GM19240 (cell line): ENCODE data around the gene PRG2.
A peak's percentile ranks its signal among the peaks of the same experiment; 100 is the strongest.
"Not testable (repeated sequence)": the region's sequence is repeated elsewhere in the genome, so short reads cannot be mapped to it uniquely, and the experiment has no call there.

Source experiments
- DNase-seq: peaks from one replicate; pipeline ENCODE4 v3.0.0; 2011; ENCODE audit warnings: low spot score; ENCODE audit not compliant: insufficient read length

The PRG2 gene

DNA sequence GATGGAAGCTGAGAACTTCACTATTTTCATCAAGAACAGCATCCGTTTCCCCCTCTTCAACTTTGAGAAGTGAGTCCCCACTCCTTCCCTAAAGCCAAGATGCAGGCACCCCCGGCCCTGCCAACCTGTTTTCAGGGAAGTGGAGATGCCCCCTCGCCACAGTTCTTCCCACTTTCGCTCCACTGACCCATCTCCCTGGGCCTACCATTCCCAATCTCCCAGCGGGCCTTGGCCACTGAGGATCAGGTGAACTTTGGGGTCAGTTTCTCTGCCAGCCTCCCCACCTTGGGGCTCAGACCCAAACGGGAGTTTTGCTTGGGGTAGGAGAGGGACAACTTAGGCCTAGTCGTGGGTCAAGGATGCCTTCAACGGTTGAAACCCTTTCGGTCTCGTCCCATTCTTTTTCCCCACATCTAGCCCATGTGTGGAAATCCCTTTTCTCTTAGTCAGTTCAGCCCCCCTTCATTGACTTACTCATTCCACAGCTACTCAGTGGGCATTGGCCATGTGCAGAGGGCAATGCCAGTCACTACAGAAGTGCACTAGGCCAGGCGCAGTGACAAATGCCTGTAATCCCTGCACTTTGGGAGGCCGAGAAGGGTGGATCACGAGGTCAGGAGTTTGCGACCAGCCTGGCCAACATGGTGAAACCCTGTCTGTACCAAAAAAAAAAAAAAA is 41.7 kb downstream of the PRG2 start:
- DNase-seq, result no peak

DNA sequence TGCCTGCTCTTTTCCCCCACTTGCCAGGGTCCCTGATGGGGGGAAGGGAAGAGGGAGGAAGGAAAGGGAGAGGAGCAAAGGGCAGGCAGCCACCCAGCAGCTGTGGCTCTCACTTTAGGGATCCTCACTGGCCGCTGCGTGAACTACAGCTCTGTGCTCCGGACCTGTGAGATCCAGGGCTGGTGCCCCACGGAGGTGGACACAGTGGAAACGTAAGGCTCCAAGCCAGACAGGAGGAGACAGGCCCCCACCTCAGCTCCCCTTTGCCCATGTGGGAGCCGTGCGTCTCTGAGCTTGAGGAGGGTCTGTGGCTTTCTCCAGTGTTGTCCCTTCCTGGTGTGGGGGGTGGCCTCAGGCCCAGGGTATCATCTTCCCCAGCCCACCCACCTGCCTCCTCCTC is 42.4 kb downstream of the PRG2 start:
- DNase-seq, result no peak

DNA sequence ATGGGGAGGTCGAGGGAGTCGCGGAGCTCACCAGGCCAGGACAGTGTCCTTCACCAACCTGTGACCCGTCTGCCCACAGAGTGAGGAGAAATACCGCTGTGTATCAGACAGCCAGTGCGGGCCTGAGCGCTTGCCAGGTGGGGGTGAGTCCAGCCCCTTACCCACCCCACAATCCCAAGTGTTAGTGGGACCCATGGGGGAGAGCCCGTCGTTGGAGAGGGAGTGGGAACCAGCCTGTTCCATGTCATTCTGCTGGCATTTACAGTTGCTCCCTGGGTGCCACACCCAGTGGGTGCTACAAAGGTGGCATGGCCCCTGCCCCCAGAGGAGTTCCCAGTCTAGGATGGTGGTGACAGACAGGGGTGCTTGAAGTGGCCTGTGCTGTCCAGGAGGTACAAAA is 43.1 kb downstream of the PRG2 start:
- DNase-seq, result no peak

DNA sequence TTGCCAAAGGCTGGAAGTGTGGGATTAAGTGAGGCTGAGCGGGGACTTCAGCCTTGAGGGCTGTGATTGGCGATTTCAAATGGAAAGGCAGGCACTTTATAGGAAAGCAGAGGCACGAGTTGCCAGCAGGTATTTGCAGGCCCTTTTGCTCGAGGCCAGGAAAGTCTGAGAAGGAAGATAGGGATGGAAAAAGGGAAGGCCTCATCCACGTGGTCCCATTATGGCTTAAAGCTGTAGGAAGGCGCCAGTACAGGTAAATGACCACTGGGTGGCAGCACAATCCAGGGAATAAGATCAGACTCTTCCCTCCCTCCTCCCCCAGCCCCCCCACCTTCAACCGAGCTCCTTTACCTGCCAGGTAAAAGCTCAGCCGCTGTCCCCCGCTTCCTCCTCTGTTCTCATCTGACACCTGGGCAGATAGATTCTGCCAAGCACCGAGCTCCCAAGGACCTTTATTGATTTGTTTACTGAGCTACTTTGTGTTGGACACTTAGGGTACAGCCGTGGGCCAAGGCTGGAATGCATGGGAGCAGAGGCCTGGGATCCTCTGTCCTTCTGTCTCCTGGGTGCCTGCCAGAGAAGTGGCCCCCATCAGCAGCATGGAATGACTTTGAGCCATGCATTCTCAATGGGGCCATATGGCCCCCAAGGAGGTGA is 44.8 kb downstream of the PRG2 start:
- peak; percentile 66 for DNase-seq

DNA sequence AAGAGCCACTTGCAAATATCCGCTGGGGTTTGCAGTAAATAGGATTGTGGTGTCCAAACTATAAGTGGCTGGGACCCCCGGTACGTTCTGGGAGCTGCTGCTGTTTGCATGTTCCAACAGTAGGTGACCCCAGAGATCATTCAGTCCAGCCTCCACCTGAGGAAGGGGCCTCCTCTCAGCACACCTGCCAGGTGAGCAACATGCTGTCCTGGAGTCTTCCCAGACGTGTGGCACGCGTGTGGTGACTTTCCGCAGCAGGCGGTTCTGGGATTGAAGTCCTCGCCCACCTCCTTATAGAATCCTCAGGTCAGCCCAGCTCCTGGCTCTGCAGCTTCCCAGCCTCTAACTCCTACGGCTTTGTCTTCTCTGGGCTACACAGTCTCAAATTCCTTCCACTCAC is 45.6 kb downstream of the PRG2 start:
- no peak for DNase-seq

DNA sequence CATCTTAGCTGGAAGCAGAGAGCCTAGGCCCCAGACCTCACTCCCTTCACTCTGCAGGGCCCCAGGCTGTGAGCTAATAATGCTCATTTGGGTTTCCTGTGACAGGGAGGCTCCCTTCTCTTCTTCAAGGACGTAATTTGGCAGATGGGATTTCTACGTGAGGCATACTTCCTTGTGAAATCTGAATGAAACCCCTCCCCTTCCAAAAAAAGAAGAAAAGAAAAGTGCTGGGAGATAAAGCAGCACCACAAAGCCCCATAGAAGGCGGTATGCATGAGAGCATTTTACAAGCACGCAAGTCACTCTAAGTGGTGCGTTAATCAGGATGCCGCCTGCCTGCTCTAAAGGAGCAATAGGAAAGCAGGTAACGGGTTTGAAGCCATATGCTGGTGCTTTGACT is 46.6 kb downstream of the PRG2 start:
- no peak for DNase-seq

DNA sequence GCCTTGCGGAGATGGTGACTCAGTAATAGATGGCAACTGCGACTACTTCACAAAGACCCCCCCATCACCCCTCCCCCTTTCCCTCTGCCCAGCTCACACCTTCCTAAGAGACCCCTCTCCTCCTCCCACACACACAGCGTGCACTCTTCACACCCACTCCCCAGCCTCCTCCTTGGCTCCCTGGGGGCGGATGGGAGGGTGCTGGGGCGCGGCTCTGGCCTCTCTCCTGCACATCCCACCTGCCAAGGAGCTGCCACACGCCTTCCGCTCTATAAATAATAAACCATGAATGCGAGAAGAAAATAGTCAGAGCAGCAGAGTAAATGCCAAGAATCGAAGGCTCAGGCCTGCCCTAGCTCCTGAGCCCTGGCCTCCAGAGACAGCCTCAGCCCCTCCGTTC is 47.7 kb downstream of the PRG2 start:
- DNase-seq, result no peak

DNA sequence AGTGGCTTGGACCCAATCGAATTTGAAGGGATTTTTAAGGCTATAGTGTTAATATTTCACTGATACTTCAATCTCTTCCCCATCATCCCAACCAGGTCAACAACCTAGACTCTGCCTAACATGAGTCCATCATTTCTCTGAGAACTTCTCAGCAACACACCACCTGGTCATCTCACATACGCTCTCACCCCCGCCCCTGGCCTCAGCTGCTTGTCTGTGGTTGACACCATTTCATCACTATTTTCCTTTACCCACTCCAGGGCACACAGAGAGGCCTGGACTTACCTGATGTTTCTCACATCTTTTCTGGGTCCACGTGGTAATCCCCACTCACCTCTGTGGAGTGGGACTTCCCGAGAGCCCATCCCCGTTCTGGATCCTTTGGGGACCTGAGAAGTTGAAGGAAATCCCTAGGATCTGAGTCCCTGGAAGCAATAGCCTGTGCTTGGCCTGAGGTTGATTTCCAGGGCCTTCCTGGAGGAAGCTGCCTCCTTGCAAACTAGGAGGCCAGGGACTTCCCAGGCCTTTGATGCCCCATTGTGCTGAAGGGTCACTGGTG is 49.1 kb downstream of the PRG2 start:
- no peak for DNase-seq

DNA sequence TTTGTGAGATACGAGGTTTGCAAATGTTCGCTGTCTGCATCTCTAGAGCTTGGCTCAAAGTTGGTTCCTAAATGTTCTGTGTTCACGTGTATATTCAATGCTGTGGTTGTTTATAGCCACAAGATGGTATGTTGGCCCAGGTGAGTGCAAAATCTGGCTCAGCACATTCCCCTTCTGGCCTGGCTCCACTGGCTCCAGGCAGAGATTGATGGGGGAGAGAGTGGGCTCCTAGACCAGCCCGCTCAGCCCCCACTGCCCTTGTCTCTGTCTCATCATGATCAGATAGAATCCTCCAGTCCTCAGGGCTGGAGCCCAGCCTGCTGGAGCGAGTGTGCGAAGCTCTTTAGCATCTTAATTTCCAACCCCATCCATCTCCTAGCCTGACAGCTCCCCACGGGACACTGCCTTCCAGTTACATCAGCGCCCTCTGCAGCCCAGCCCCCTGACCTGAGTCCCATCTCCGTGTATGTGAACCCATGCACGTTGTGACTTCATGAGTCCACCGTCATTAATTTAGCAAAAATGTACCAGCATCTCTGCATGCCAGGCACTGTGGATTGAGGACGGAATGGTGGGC is 50.3 kb downstream of the PRG2 start:
- DNase-seq, result no peak

DNA sequence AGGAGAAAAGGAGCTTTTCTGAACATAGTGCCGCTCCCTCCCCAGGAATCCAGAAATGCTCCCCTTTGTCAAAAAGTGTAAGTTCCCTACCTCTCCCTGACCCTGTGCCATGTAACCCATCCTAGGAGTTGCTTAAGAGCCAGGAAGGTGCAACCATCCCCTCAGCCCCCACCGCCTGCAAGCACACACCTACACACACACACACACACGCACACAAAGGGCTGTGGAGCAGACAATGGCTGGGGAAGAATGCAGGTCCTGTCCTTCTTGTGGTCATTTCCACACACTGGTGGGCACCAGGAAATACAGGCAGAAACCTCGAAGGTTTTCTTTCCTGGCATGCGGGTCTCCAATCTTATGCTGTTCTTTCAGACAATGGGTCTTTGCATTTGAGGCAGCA is 51.1 kb downstream of the PRG2 start:
- no peak for DNase-seq

DNA sequence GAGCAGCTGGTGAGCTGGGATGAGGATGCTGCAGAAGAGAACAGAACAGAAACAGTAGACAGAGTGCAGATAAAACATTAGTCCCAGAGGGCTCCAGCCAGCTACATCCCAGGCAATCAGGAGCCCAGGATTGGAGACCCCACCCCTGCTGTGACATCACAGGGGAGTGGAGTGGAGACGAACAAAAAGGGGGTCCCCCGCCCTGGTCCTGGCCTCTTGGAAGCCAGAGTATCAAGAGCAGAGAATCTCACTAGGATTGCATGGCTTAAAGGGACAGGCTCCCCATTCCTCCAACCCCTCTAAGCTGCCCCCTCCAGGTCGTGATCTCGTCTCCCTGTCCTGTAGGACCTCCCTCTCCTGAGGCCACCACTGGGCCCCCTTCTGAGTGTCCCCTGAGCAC is 52.3 kb downstream of the PRG2 start, which contains the start of gene P2RX3:
Gene P2RX3 (plus strand): TSS at position 211 of the 400 bp plus-strand sequence. CDS start 199 bp downstream, outside the sequence.
- DNase-seq, result no peak

DNA sequence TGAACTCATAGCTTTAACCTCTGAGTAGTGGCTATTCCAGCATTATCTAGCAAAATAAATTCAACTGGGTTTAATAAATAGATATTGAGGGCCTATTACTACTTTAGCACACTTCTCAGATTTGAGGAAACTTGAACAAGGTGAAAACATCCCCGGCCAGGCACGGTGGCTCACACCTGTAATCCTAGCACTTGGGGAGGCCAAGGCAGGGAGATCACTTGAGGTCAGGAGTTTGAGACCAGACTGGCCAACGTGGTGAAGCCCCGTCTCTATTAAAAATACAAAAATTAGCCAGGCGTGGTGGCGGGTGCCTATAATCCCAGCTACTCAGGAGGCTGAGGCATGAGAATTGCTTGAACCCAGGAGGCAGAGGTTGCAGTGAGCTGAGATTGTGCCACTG is 53.6 kb downstream of the PRG2 start:
- DNase-seq, result not testable (repeated sequence)
